Stimulated activated CD8-positive, alpha-beta memory T cell treated with anti-CD3 and anti-CD28 coated beads, Interleukin-7, amount 100 ng/mL, for 4 hours (primary cell): ENCODE results near the gene ZNF532.

Experiments
- DNase-seq, 2 donors: peaks; one replicate each; pipeline ENCODE4 v3.0.0-alpha.2; 2020; ENCODE audit warnings: low read depth in 2 of 2

The ZNF532 gene

DNA sequence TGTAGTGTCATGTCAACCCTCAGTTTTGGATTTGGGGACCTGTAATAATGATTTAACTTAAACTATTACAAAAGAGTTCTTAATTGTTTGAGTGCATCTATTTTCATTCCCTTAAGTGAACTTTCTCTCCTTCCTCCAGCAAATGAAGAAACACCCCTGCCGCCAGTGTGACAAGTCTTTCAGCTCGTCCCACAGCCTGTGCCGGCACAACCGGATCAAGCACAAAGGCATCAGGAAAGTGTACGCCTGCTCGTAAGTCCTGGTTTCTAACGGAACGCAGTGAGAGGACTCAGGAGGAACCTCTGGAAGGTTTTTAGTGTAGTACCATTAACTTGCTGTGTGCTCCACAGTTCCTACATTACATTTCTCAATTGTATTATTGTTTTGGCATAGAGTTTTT is 114.2 kb downstream of the ZNF532 start:
- no peak for DNase-seq

DNA sequence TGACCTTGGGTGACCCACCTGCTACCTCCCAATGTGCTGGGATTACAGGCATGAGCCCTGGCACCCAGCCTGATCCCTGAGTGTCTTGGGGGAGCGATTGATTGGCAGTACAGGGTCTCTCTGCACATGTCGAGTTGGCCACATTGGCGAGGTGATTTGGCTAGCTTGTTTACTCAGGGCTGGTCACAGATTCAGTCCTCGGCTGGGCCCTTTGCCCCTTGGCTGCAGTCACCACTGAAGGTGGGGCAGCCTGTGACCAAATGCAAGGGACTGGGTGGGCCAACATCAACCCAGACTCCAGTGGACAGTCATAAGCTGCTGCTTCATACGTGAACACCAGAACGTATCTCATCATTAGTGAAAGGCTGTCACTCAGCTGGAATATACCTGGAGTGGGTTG is 114.9 kb downstream of the ZNF532 start:
- no peak for DNase-seq

DNA sequence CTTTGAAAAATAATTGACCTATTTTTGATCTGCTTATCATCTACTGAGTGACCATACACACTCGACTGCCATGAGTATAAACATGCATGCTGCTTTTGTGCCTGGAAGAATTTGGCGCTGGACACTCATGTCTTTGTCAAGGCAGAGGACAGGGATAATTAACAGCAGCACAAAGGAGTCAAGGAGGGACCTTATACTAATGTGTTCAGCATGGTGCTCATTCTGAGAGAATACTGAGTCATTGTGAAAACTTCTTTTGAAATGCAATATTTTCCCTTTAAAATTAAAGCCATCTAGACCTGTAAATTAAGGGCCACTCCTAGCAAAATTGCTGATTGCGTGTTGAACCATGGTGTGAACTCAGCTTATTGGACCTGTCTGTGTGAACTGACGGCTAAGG is 116.3 kb downstream of the ZNF532 start:
- no peak for DNase-seq

DNA sequence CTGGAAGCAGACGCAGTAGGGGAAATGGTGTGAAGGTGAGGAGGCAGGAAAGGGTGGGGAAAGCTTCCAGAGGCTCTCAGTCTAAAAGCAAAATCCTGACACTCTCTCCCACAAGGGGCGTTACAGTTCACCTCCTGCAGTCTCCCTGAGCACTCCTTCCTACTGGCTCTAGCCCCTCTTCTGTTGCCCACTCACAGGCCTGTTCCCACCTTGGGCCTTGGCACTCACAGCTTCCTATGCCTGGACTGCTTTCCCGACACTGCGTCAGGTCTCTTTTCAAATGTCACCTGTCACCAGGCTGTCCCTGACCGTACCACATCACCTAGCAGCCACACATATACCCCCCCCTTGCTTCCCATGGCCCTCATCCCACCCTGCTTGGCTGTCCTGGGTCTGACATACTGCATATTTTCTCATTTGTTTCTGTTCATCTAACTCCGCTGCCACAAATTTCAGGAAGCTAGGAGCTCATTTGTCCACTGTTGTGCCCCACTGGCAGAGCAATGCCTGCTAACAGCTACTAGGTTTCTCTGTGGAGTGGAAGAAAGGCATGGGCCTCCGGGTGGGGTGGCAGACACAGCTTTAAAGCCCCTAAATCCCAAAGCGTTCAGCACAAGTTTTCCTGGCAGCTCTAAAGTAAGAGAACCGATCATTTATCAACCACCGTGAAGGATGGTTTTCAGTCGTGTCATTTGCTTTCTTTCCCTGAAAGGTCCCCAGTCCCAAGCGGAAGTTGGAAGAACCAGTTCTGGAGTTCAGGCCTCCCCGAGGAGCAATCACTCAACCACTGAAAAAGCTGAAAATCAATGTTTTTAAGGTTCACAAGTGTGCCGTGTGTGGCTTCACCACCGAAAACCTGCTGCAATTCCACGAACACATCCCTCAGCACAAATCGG is 118.8 kb downstream of the ZNF532 start:
- DNase-seq, result no peak

DNA sequence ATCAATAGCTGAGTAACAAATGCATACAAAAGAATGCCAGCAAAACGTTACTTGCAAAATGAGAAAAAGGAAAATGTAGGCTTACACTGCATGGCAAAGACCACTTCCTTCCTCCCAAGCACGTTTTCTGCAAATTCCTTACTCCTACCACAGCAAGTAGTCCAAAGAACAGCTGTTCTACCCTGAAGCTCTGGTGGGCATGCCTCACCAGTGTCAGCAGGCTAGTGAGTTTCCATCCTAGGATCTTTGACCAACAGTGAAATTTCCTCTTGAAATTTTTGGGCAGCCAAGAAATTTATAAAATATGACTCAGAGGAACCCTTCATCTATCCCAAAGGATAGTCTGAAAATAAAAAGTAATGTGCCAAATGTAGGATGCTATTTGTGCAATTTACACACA is 123.9 kb downstream of the ZNF532 start:
- no peak for DNase-seq

DNA sequence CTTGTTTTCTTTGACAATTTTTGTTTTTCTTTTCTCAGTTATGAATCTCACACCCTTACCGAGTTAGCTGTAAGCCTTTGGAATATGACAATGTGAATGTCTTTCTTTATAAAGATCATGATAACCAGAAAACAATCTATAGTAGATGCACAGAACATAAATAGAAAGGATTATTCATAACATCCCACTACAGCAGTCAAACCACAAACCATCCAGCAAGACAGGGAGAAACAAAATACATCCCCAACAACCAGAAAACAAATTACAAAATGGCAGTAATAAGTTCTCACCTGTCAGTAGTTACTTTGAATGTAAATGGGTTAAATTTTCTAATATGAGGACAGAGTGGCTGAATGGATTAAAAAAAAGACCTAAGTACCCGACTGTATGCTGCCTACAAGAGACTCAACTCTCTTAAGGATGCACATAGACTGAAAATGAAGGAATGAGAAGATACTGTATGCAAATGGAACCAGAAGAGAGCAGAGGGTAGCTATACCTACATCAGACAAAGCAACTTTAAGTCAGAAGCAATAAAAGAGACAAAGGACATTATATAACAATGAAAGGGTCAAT is 124.6 kb downstream of the ZNF532 start:
- DNase-seq, result no peak

DNA sequence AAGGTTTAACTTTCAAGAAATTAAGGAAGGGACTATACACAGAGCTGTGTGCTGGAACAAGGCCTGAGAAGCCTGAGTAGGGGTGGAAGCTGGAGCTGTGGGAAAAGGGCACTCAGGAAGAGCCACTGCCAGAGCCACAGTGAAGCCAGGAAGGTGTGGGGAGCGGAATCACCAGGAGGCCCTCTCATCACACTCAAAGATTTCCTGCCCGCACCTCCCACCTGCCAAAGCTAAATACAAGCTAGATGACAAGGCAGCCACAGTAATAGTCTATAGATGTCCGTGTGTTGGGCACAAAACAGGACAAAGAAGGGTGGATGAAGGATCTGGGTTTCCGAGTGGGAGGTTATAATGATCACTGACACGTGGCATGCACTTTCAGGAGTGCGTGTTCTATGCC is 126.0 kb downstream of the ZNF532 start:
- no peak for DNase-seq

DNA sequence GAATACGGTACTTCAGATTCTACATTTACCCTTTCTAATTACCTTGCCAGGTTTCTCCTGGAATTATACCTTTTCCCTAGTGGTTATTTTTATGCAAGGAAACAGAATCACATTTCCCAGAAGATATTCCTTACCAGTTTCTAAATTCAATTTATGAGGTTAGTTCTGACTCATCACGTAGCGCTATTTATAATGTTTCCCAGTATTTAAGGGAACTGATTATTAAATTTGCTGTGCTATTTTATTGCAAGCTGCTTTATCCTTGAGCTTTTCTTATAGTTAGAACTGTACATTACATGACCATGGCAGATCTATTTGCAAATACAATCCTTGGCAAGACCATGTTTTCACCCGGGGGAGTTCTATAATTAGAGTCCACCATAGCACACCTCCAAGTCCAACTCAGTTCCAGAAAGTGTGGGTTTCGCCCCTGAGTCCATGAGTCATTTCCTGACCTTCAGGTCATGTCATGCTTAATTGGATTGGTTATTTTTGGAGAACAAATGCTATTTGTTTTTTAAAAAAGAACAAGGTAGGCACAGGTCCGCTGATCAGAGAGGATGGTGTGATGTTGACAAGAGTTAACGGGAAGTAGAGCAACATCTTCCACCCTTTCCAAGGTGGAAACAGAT is 126.6 kb downstream of the ZNF532 start:
- DNase-seq, result no peak

DNA sequence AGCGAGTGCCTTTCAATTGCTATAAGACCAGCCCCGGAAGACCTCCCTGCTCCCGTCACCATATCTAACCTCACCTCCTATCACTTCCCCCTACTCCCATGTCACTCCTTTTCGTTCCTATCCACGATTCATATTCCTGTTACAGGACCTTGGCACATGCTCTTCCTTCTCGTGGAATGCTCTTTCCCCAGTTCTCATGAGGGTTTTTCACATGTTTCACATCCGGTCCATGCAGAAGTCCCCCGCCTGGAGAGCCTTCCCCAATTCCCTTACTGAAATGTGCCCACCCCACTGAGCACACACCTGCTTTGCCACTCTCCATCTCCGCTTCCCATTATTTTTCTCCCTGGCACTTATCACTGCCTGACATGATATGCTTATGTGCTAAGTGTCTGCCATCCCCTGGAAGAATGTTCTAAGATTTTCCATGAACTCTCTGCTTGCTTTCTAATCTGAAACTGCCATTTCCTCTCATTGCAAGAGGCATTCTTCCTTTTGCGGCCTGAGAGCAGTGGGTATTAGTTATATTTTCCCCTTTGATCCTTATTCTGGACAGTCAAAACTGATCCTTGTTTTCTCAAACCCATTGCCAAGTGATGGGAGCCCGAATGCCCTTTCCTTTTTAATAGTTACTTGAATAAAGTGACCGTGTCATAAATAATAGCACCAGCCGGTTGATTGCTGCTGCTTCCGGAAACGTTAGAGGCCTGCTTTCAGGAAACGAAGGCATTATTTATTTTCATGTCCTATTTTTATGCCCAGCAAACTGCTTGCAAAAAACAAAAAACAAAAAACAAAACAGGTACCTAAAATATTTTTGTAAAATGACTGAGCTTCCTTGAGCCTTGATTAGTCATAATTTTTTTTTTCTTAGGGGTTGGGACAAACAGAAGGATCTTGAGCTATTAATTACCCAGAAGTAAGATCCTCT is 127.9 kb downstream of the ZNF532 start:
- no peak for DNase-seq

DNA sequence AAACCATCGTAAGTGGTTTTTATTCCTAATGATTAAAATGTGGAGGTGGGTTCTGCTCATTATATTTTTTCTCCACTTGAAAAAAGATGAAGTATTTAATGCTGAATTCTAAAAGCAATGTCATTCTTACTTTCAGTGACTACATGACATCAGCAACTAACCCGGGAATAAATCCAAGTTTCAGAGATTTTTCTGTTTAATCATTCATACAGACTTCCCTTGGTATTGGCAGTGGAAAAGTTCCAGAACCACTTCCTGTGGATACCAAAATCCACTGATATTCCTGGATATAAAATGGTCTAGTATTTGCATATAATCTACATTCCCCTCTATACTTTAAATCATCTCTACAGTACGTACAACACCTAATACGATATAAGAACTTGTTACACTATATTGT is 128.6 kb downstream of the ZNF532 start:
- no peak for DNase-seq

DNA sequence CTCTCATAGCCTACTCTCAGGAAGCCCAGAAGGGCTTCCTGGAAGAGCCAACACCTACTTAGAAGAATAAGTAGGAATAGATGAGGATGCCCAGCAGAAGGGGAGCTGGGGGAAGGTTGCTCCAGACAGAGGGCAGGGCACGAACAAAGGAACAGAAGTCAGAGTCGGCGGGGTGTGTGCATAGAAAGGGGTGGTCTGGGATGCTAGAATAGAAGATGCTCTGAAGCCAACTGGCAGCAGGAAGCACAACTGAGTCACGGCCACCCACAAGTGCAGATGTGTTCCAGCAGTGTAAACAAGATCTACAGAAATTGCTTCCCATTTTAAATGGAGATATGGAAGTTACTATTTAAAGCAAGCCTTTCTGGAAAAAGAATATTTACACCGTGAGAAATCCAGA is 131.0 kb downstream of the ZNF532 start:
- DNase-seq, result no peak

DNA sequence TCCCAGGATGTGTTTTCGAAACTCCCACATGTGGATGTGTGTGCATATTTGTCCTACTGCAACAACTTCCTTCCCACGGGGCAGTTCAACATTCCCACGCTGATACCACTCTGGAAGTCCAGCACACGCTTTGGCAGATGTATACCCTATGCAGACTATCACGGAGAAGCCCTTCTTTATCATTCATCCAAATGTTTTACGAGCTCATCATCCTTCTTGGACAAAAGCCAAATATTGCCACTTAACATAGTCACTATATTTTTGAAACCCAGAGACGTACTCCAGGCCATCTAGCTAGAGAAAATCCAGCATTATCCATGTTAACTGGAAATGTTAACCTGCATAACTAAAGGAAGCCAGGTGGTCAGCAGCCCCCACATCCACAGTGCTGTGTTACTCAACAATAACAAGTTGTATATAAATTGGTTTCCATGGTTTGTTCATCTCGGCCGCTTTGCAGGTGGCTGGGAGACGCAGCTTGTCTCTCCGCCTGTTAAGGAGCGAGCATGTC is 131.5 kb downstream of the ZNF532 start:
- no peak for DNase-seq

DNA sequence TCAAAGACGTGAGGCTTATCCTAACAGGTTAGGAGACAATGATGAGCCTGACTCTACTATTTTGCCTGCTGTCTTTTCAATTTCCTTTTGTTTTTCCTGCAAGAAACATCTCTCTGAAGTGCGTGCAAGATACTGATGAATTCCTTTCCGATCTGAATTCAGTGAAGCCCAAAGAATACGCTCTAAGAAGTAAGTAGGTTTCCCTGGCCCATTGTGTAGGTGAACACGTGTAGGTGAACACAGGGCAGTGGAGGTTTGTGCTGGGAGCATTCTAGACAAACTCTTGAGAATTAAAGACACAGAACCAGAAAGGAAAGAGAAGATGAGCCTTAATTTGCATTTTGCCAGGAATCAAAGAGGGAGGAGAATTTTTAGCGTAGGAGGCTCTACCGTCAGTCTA is 132.0 kb downstream of the ZNF532 start:
- DNase-seq, result no peak

DNA sequence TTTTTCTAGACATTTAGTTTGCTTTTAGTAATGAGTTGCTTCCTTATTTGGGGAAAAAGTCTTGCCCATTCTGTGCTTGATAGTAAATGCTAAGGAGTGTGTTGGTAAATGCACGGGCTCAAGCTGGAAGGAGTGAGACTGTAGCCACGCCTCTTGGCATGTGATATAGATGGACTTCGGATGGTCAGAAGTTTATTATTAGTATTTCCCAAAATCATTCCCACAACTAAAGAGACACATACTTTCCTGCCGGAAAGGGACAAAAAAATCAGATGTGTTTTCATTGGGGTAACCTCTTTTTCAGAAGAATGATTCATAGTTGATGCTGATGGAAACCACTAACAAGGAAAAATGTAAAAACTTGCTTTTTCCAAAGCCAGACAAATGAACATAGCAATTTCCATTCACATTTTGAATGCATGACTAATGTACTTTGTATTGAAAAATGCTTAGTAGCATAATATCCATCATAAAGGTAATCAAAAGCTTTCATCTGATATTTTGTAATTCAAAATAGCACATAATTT is 133.2 kb downstream of the ZNF532 start:
- no peak for DNase-seq

DNA sequence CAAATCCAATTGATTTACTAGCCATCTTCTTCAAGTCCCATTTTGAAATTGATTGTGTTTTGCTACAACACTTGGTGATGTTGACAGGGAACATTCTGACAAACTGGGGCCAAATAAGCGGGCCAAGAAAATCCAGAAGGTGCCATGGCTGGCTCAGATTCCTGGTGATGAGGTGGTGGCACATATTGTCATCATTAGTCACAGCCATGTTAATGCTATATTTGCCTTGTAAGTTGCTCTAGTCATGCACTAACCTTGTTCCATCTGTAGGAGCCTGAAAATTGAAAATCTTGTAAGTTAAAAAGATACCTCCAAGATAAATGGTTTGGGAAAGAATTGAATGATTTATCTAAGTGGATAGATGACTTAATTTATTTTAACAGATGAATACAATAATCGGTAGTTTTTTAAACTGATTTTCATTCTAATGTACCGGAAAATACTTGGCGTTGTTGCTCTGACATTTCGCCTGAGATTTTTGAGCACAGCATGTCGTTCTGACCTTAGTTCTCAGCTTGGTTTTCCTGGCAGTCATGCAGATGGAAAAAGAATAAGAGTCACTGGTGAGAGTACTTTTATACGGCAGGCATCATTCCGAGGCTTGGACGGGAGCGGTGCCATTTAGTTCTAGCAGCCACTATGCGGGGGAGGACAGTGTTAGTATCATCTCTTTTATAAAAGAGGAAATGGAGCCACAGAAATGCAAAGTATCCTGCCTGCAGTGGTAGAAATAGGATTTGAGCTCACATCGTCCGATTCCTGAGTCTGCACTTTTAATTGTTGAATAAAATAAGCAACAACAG is 133.9 kb downstream of the ZNF532 start:
- no peak for DNase-seq

DNA sequence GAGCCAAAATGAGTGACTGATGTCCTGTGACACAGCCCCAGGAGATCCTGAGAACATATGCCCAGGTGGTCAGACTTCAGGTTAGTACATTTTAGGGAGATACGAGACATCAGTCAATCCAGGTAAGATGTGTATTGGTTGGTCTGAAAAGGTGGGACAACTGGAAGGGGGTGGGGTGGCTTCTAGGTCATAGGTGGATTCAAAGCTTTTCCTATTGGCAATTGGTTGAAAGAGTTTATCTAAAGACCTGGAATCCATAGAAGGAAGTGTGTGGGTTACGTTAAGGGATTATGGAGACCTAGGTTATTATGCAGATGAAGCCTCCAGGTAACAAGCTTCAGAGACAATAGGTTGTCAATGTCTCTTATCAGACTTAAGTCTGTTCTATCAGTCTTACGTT is 136.5 kb downstream of the ZNF532 start:
- DNase-seq, result no peak

DNA sequence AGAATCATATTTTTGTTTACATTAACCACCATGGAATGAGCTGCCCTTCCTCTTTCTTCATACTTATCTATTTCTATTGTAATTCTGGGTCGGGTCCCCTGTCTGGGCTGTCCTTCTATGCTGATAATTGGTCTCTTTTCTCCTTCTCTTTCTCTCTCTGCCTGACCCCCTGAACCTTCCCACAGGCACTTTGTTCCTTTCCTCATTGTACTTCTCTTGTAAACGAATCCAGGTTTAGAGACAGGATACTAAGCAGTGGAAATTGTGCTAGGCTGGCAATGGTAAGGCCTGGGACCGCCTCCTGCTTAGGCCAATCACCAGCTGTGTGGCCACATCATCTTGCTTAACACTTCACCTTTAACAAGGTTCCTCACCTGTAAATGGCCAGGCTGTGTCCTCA is 137.0 kb downstream of the ZNF532 start:
- DNase-seq, result no peak

DNA sequence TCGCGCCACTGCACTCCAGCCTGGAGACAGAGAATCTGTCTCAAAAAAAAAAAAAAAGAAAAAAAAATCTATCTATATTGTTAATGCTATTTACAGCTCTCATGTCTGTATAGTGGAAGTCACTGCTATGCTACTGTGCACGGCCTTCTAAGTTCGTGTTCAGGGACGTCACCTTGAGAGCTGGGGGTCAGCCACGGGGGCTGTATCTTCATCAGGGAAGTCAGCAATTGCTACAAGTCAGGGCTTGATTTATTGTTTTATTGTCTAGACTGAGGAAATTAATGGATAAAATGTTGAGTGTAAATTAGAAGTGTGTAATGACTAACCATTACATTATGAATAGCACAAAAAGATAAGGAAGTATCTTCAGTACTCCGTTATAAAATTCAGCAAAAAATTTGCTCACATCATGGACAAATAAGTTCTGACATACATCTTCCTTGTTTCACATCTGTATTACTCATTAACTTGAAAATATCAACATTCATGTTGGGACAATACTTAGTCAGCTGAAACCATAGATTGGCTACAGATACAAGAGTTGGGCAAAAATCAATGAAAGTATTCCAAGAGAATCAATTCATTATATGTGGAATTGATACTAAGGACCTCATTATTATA is 138.4 kb downstream of the ZNF532 start:
- DNase-seq, result no peak

DNA sequence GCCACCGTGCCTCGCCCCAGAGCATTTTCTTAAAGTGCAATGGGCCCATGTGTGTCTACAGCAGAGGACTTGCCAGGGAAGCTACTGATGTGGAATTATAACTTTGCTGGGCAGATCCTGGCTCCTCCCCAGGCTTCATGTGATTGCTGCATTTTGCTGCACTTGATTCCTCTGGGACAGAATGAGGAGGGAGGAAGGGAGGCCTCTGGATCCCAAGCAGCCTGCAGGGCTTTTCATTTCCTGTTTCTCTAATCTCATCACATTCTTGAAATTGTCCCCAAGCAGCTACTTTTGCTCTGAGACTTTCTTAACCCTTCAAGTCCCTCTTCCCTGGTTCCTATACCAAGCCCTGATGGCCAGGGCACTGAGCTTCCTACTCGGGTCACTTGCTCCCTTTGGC is 140.6 kb downstream of the ZNF532 start:
- no peak for DNase-seq

DNA sequence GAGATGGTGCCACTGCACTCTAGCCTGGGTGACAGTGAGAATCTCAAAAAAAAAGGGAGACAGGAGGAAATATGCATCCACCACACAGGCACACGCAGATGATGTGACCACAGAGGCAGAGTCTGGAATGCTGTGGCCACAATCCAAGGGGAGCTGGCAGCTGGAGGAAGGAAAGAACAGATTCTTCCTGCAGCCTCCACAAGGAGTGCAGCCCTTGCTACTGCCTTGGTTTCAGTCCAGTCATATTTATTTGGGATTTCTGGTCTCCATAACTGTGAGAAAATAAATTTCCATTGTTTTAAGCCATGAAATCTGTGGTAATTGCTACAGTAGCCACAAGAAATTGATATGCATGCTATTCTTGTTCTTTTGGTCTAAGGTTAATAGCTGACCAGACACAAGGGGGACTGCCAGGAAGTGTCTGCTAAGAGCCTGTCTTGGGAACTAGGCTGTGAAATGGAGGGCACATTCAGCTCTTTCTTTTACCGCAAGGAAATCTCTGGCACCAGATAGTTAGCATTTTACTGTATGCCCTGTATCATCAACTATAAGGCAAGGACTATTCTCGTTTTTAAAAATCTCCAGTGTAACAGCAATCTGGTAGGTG is 141.9 kb downstream of the ZNF532 start:
- no peak for DNase-seq
